Hypothalamus (tissue), 51 donors: Measurements from ENCODE around the gene FITM1.

Experiments used
- DNase-seq, 51 donors: peaks; one replicate each; lab custom pipeline; 2025; lab: John Stamatoyannopoulos, UW

The FITM1 gene

GRCh38 chr14:24155100-24155499, 24.6 kb downstream of the FITM1 start:
- no peak for DNase-seq

DNA sequence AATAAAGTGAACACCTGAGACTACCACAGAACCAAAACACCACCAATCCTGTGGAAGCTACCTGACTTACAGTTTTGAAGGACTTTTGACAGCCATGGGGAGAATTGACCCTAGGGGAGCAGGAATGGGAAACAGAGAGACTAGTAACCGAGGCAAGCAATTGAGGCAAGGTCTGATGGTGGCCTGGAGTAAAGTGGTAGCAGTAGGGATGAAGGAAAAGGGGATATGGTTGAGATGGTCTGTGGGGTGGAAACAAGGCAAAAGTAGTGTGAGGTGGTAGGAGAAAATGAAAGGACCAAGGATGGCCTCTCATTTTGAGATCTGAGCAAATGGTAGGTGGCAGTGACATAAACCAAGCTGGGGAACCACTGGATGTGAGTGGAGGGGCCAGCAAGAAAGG, 26.4 kb downstream of the FITM1 start:
- DNase-seq, result no peak

- no peak for DNase-seq
Measured at GRCh38 chr14:24157331-24157730, 26.9 kb downstream of the FITM1 start.

DNA sequence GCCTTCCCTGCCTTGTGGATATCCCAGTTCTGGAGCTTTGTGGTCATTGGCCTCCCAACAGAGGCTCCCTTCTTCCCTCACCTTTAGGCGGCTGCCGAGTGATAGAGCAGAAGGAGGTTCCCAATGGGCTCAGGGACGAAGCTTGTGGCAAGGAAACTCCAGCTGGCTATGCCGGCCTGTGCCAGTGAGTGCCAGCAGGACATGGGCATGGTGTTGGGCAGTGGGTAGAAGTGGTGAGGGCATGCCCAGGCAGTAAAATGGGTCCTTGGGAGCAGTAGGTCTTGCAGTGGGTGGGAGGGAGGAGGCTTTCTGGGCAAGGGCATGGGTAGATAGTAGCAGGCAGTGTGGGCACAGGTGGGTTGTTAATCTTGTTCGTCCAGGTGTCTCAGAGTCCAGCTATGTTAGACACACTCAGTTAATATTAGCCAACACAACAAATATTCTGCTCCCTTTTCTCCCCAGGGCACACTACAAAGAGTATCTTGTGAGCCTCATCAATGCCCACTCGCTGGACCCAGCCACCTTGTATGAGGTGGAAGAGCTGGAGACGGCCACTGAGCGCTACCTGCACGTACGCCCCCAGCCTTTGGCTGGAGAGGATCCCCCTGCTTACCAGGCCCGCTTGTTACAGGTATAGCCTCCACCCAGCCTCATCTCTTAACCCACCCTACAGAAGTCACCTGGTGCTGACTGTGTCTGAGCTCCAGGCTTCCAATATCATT, 29.5 kb downstream of the FITM1 start:
- no peak for DNase-seq

- DNase-seq, result no peak
Measured at GRCh38 chr14:24160499-24160849, 30.0 kb downstream of the FITM1 start.

DNA sequence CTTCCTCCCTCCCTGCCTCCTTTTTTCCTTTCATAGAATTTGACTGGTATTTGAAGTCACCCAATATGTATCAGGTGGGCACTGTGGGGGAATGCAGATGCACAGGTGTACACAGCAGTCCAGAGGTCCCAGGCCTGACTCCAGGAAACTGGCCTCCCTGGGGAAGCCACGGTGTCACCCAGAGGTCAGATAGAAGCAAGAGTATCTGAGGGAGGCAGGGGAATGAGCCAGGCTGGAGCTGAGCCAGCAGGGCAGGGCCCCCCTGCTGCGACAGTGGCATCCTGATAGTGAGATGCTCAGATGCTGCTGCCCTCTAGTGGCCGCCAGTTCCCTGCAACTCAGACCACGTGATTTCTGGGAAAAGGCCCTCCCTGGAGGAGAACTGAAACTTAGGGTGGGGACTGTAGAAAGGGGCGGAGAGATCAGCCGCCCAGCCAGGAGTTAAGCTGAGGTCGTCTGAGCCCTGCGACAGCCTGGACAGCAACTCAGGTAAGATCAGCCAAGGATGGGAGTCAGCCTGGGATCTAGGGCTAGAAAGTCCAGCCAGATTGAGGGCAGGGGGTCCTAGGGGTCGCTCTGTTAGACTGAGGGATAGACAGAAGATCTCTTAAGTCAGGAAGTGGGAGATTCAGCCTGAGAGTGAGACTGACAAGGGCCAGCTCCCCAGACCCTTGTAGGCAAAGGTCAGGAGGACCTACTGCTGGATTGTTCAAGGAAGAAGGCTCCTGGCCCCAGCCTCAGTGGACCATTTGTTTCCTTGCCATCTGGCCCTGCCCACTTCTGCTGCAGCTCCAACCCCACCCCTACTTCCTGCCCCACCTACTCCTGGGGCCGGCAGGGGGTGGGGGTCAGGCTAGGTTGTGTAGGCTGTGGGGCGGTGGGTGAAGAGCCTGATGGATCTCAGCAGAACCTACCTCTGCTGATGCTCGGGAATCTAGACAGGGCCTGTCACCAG, 30.7 kb downstream of the FITM1 start, which contains the start of gene IRF9:
Gene IRF9 (plus strand): TSS at position 416 of the 955 bp plus-strand sequence. CDS start 880 bp downstream, outside the sequence.
- DNase-seq, result peak; percentile 68 to 99 (median 92)

GRCh38 chr14:24162093-24162492, 31.6 kb downstream of the FITM1 start:
- DNase-seq, result peak in 5 of 51 donors; percentile 8 to 24 (median 14)

GRCh38 chr14:24164518-24164991, 34.1 kb downstream of the FITM1 start:
- DNase-seq, result no peak

DNA sequence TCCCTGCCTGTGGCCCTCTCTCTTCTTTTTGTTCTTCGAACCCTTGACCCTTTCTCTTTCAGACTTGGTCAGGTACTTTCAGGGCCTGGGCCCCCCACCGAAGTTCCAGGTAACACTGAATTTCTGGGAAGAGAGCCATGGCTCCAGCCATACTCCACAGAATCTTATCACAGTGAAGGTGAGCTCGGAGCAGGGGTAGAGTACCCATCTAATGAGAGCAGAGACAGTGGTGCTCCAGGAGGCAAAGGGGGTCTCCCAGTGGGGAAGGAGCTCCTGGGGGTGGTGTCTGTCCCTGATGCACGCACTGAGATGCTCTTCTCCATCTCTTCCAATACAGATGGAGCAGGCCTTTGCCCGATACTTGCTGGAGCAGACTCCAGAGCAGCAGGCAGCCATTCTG, 35.3 kb downstream of the FITM1 start:
- DNase-seq, result no peak

GRCh38 chr14:24167469-24168114, 37.1 kb downstream of the FITM1 start:
- DNase-seq, result no peak

- peak; percentile 43 to 98 (median 90) for DNase-seq
Measured at GRCh38 chr14:24171422-24172260, 41.2 kb downstream of the FITM1 start, which contains the start of gene REC8. Gene REC8 (plus strand): TSS chr14:24172080. CDS start chr14:24172553, 473 bp downstream.

DNA sequence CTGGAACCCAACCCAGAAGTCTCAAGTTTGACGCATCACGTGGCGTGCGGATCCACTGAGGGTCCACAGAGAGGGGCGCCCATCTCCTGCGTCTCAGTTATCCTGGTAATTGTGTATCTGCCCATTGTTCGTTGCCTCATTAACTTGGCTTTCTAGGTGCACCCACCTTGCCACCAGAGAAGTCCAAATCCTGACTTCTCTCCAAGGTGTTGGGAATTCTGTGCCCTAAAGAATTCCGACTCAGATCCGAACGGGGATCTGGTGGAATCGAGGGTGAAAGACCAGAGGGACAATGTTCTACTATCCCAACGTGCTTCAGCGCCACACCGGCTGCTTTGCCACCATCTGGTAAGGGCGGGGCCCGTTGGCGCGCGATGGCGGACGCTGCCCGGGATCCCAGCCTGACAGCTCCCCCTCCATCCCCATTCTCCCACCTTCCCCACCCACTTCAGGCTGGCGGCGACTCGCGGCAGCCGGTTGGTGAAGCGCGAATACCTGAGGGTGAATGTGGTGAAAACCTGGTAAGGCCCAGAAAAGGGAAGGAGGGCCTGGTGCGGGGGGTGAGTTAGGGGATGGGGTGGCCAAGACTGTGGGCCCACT, 41.9 kb downstream of the FITM1 start:
- DNase-seq, result peak in 7 of 51 donors; percentile 12 to 51 (median 31)

DNA sequence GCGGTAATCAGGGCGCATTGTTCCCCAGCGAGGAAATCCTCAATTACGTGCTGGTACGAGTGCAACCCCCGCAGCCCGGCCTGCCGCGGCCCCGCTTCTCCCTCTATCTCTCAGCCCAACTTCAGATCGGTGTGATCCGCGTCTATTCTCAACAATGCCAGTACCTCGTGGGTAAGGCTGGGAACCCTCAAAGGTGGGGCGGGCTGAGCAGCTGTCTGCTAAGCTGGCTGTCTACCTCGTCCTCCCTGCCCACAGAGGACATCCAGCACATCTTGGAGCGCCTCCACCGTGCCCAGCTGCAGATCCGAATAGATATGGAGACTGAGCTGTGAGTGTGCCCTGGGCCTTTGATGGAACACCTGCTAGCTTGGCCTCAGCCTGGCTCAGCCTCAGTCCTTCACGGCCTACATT, 42.4 kb downstream of the FITM1 start:
- DNase-seq, result peak in 4 of 51 donors; percentile 16 to 41 (median 32)

- DNase-seq, result no peak
Measured at GRCh38 chr14:24176599-24176998, 46.1 kb downstream of the FITM1 start.

GRCh38 chr14:24177041-24177825, 46.8 kb downstream of the FITM1 start:
- no peak for DNase-seq

DNA sequence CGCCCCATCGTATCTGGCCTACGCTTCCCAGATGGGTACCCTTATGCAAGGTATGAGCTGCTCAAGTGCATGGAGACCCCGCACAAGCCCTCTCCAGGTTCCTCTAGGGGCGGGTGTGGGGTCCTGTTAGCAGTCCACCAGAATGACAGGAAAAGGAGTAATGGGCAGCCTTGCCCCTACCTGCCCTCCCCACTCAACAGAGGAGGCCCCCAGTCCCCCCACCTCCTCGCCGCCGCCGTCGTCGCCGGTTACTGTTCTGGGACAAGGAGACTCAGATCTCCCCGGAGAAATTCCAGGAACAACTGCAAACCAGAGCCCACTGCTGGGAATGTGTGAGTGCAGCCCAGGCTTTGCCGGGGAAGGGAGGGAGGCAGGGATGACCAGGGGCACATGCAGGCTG, 47.4 kb downstream of the FITM1 start:
- no peak for DNase-seq

DNA sequence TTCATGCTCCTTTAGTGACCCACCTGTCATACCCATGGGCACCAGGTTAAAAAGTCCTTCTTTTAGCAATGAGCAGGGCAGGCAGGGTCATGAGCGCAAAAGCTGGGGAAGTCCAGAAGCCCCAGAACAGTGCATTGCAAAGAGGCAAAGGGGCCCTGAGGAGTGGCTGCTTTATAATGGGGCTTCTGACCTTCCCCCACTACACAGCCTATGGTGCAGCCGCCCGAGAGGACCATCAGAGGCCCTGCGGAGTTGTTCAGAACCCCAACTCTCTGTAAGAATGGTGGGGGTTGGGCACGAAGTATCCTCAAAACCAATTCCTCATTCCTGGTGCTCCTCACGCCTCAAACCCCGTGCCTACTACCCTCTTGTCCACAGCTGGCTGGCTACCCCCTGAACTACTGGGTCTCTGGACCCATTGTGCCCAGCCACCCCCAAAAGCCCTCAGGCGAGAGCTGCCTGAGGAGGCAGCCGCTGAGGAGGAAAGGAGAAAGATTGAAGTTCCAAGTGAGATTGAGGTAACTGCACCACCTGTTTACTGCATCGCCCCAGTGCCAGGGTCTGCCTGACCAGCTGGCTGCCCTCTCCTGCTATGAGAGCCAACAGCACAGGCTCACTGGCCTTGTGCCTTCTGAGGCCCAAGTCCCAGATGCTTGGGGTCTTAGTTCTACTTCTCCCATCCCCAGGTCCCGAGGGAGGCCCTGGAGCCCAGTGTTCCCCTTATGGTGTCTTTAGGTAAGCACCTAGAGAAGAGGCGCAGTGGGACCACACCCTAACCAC, 48.1 kb downstream of the FITM1 start:
- DNase-seq, result no peak
